Stimulated activated CD4-positive, alpha-beta T cell treated with anti-CD3 and anti-CD28 coated beads, Interleukin-15, amount 100 ng/mL, for 1 hour (primary cell): ENCODE measurements around the gene PLVAP.
A peak's percentile ranks its signal among the peaks of the same experiment; 100 is the strongest.

Experiments used
- DNase-seq, 2 donors: peaks; one replicate each; pipeline ENCODE4 v3.0.0-alpha.2; 2020; ENCODE audit warnings: low read depth in 1 of 2, low spot score in 1 of 2

Gene PLVAP

GRCh38 chr19:17376935-17377600, at the start of gene PLVAP:
Gene PLVAP (minus strand): TSS chr19:17377342. CDS start chr19:17377288, 54 bp downstream.
- DNase-seq, result no peak

- no peak for DNase-seq
These were observed 47.7 kb upstream of the PLVAP start for GRCh38 chr19:17424743-17425365.

GRCh38 chr19:17423429-17424208, 46.5 kb upstream of the PLVAP start:
- DNase-seq, result no peak

GRCh38 chr19:17421942-17422341, 44.8 kb upstream of the PLVAP start:
- DNase-seq, result no peak

GRCh38 chr19:17420475-17420924, 43.4 kb upstream of the PLVAP start:
- peak in 1 of 2 donors; percentile 18 for DNase-seq

GRCh38 chr19:17419621-17420474, 42.7 kb upstream of the PLVAP start, which contains the start of gene MVB12A:
Gene MVB12A (plus strand): TSS chr19:17420047. CDS start chr19:17420136, 89 bp downstream.
- peak; percentile 93 for DNase-seq

- DNase-seq, result no peak
These were observed 42.0 kb upstream of the PLVAP start for GRCh38 chr19:17419154-17419620.

- DNase-seq, result no peak
These were observed 41.6 kb upstream of the PLVAP start for GRCh38 chr19:17418710-17419109.

GRCh38 chr19:17415121-17415520, 38.0 kb upstream of the PLVAP start:
- DNase-seq, result no peak

GRCh38 chr19:17414097-17414496, 37.0 kb upstream of the PLVAP start:
- no peak for DNase-seq

GRCh38 chr19:17411801-17412200, 34.7 kb upstream of the PLVAP start:
- no peak for DNase-seq

GRCh38 chr19:17409990-17410389, 32.8 kb upstream of the PLVAP start:
- no peak for DNase-seq

GRCh38 chr19:17406887-17407196, 29.7 kb upstream of the PLVAP start:
- DNase-seq, result no peak

GRCh38 chr19:17406046-17406886, 29.1 kb upstream of the PLVAP start:
- no peak for DNase-seq

GRCh38 chr19:17405250-17406045, 28.3 kb upstream of the PLVAP start, which contains the start of gene BST2:
Gene BST2 (minus strand): TSS chr19:17405630. CDS start chr19:17405575, 55 bp downstream.
- DNase-seq, result no peak

GRCh38 chr19:17404621-17405249, 27.6 kb upstream of the PLVAP start:
- DNase-seq, result no peak

- DNase-seq, result no peak
These were observed 26.9 kb upstream of the PLVAP start for GRCh38 chr19:17404015-17404414.

- peak; percentile 20 to 34 for DNase-seq
These were observed 26.1 kb upstream of the PLVAP start for GRCh38 chr19:17402982-17403855.
